Activated CD4-positive, alpha-beta T cell treated with anti-CD3 and anti-CD28 coated beads, Interleukin-2, amount 50 U/mL, for 16 hours (primary cell): ENCODE measurements around the gene ZC3H7A.

Source experiments
- DNase-seq: peaks from one replicate; pipeline ENCODE4 v3.0.0-alpha.2; 2020

Gene ZC3H7A

GRCh38 chr16:11734653-11735043, 62.4 kb downstream of the ZC3H7A start:
- DNase-seq: no peak

GRCh38 chr16:11734025-11734652, 62.9 kb downstream of the ZC3H7A start:
- no peak for DNase-seq

- no peak for DNase-seq
Observed at GRCh38 chr16:11731222-11731621, 65.8 kb downstream of the ZC3H7A start.

GRCh38 chr16:11729787-11730186, 67.3 kb downstream of the ZC3H7A start:
- no peak for DNase-seq

- peak; percentile 47 for DNase-seq
Observed at GRCh38 chr16:11727796-11728543, 69.1 kb downstream of the ZC3H7A start.

GRCh38 chr16:11726008-11726407, 71.0 kb downstream of the ZC3H7A start:
- no peak for DNase-seq

- DNase-seq: no peak
Observed at GRCh38 chr16:11725457-11725856, 71.6 kb downstream of the ZC3H7A start.

- no peak for DNase-seq
Observed at GRCh38 chr16:11722468-11722808, 74.6 kb downstream of the ZC3H7A start.

- DNase-seq: no peak
Observed at GRCh38 chr16:11721781-11722467, 75.1 kb downstream of the ZC3H7A start.

- no peak for DNase-seq
Observed at GRCh38 chr16:11719762-11720161, 77.3 kb downstream of the ZC3H7A start.

- DNase-seq: no peak
Observed at GRCh38 chr16:11719171-11719570, 77.9 kb downstream of the ZC3H7A start.

- DNase-seq: no peak
Observed at GRCh38 chr16:11717811-11718210, 79.2 kb downstream of the ZC3H7A start.

- DNase-seq: no peak
Observed at GRCh38 chr16:11716336-11716735, 80.7 kb downstream of the ZC3H7A start.

GRCh38 chr16:11715246-11715947, 81.7 kb downstream of the ZC3H7A start:
- no peak for DNase-seq

GRCh38 chr16:11712122-11712521, 84.9 kb downstream of the ZC3H7A start:
- DNase-seq: no peak

GRCh38 chr16:11711662-11712061, 85.4 kb downstream of the ZC3H7A start:
- no peak for DNase-seq

GRCh38 chr16:11708421-11708820, 88.6 kb downstream of the ZC3H7A start:
- DNase-seq: no peak

- DNase-seq: no peak
Observed at GRCh38 chr16:11707679-11708197, 89.3 kb downstream of the ZC3H7A start.

GRCh38 chr16:11706180-11706742, 90.8 kb downstream of the ZC3H7A start:
- DNase-seq: no peak

- DNase-seq: no peak
Observed at GRCh38 chr16:11705311-11706025, 91.6 kb downstream of the ZC3H7A start.
